ENCODE results near the gene KCNQ4.

Gene KCNQ4

GRCh38 chr1:40783001-40783905 lies at the start of gene KCNQ4:
KCNQ4 (plus strand) TSS chr1:40783787; CDS start chr1:40784094, 307 bp downstream.
- DNase-seq = no peak

DNA sequence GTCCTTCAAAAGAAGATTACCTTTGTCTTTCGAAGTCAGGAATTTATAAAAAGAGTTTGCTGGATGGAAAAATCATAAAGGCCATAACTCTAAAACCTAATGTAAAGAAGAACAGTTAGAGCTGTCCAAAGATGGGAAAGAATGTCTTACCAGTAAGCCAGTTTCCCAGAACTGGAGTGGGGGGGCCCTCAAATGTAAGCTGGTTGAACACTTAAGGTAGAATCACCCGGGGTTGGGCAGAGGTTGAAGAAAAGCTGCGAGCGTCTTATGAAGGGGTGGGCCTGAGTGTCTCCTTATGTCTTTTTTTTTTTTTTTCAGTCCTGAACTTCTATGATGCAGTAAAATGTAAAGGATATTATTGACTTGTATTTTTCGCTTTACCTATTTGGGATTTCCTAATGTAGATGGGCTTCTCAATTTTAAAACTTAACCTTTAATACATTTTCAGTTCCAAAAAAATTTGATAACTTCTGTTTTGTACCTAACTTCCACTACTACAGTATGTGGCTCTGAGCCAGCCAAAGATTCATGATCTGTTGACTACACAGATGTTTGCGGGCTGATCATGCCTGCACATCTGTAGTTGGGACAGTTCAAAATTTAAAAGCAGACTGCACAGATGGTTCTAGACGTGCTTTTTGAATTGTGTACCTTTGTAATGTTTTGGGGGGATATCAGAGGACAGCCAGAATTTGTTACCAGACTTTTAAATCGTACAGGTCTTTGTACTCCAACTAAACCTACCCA lies 48.5 kb upstream of the KCNQ4 start:
- no peak for DNase-seq

- no peak for DNase-seq
Observed at GRCh38 chr1:40736085-40736531, 47.5 kb upstream of the KCNQ4 start.

GRCh38 chr1:40738831-40739230 lies 44.8 kb upstream of the KCNQ4 start:
- no peak for DNase-seq

GRCh38 chr1:40739455-40740008 lies 44.1 kb upstream of the KCNQ4 start:
- DNase-seq = no peak

DNA sequence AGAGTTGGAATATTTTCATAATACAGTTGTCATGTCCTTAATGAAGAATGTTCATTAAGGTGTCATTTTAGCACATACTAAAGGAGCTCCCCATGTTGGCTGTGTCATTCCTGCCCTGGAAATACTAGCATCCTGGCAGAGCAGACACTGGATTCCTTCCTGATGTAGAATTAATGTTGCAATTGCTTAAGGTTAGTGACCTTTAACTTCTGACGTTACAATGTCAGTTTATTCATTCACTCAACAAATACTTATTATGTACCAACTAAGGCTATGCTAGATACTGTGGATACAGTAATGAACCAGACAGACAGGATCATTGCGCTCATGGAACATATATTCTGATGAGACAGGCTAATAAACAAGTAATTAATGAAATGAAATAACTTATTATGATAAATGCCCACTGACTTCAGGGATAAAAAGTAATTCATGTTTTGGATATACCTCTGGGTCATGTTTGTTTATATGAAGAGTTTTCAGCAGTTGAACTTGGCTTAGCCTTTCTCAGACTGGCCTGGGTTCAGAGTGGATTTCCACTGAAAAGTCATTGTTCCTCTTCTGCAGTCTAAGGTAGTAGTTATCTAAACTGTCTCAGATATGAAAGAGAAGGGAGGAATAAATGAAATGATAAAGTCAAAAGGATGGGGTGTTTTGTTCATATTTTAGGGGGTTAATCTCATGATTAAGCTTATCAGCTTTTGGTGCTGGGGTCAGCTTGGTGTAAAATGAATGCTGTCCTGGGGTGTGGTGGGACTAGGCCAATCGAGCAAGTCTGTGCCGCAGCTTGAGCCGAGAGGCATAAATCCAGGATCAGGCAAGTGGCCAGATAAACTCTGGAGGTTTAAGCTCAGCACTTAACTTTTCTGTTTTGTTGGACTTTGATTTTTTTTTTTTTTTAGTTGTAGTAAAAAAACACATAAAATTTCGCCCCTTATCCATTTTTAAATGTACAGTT lies 43.3 kb upstream of the KCNQ4 start:
- no peak for DNase-seq

DNA sequence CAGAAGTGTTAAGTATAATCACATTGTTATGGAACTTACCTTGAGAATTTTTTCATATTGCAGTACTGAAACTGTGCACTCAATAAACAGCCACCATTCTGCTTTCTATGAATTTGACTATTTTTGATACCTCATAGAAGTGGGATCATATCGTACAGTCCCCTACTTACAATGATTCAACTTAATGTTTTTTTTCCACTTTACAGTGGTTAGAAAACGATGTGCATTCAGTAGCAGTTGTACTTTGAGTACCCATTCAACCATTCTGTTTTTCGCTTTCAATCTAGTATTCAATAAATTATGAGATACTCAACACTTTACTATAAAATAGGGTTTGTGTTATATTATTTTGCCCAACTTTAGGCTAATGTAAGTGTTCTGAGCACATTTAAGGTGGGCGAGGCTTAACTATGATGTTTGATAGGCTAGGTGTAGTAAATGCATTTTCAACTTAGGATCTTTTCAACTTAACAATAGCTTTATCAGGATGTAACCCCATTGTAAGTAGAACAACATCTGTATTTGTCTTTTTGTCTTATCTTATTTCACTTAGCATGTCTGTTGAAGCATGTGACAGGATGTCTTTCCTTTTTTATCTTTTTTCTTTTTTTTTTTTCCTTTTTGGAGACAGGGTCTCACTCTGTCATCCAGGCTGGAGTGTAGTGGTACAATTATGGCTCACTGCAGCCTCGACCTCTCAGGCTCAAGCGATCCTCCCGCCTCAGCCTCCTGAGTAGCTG lies 42.4 kb upstream of the KCNQ4 start:
- no peak for DNase-seq

GRCh38 chr1:40742363-40743061 lies 41.1 kb upstream of the KCNQ4 start:
- no peak for DNase-seq

GRCh38 chr1:40743452-40743851 lies 40.1 kb upstream of the KCNQ4 start:
- DNase-seq = no peak

DNA sequence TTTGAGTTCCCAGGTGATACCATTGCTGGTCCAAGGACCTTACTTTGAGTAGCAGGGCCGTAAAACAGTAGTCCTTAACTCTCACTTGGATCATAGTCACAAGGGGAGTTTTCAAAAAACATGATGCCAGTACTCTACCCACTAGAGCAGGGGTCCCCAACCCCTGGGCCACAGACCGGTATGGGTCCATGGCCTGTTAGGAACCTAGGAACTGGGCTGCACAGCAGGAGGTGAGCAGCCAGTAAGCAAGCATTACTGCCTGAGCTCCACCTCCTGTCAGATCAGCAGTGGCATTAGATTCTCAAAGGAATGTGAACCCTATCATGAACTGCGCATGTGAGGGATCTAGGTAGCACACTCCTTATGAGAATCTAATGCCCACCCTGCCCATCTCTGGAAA lies 39.7 kb upstream of the KCNQ4 start:
- no peak for DNase-seq

GRCh38 chr1:40745176-40745575 lies 38.4 kb upstream of the KCNQ4 start:
- DNase-seq = no peak

DNA sequence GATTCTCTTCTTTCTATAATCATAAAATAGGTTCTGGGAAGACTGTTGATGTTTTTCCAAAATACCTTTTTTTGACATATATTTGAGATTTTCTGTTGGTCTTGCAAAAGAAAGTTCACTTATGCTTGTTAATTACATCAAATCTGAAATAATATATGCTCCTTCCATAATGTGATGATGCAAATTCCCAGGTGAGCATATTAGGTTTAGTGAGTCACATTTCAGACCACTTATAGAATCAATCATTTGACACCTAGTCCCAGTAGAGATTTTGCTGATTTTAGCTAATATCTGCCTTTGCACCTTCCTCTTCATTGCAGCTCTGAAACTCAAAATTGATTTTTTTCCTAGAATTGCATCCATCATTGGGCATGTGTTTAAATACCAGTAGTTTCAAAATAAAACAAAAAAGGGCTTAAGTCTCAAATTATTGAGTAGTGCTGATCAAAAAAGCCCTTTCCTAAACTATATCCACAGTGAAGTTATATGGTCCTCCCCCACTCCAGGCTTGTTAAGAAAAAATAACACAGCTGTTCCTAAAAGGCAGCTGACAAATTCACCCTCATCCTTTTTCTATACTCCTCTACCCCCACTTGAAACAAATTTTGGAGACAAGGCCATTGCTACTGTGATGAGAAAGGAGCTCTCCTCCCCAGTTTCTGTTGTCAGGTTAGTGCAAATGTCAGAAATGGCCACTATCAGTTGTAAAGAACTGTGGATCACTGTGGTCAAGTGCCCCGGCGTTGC lies 37.1 kb upstream of the KCNQ4 start:
- no peak for DNase-seq

GRCh38 chr1:40748841-40749718 lies 34.5 kb upstream of the KCNQ4 start:
- DNase-seq = no peak

DNA sequence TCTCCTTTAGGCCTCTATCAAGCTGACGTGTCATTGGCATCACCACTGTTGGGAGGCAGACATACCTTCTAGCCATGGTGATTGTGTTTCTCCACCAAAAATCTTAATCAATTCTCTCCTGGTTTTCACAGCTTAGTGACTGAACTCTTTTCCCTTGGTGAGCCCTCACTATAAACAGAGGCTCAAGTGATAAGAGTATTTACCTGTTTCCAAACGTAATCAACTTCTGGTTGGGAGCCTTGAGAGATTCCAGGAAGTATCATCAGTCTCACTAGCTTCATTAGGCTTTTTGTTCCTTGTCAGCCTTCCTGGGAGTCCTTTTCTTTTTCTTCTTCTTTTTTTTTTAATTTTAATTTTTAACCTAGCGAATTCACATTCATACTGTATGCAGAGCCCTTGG lies 33.8 kb upstream of the KCNQ4 start:
- no peak for DNase-seq

GRCh38 chr1:40750451-40750908 lies 33.1 kb upstream of the KCNQ4 start:
- DNase-seq = no peak

DNA sequence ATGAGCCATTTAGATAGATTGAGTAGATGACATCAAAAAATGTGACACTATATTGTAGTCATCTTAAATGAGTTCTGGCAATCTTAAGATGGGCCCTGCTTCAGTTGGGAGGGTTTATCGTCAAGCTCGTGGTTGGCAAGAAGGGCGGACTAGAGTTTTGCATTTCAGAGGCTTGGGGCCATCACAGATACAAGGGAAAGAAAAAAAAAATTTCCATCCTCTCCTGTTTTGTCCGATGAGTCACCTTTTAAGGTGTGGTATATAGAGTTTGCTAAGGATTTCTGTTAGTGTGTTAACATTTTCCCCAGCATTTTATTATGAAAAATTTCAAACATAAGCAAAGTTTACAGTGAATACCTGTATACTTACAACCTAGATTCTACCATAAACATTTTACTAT lies 31.8 kb upstream of the KCNQ4 start:
- DNase-seq = no peak

GRCh38 chr1:40753142-40753882 lies 30.3 kb upstream of the KCNQ4 start:
- no peak for DNase-seq

GRCh38 chr1:40754201-40754600 lies 29.4 kb upstream of the KCNQ4 start:
- DNase-seq = no peak

Data from DMS153 (cell line).